NCI-H2227 treated with DMSO at 0.1 percent for 48 hours (cell line): ENCODE data around the gene PEAK1.

ENCODE experiments used
- DNase-seq: peaks from one replicate; lab custom pipeline; 2025; lab: John Stamatoyannopoulos, UW

The PEAK1 gene

DNA sequence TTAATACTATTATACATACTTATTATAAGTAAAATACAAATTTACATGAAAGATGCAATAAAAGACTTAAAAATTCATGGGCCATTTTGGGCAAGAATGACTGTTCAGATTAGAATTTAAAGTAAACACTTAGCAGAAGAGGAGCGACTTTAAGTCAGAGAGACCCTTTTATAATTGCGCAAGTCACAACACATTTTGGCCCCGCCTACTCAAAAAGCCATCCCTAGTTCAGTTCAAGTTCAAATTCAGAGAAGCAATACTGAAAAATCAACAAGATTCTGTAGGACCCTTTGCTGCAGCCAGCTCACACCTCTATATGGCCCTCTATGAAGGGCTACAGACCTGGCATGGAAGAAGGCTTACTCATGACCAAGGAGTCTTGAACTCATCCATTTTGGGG lies 64.6 kb downstream of the PEAK1 start:
- no peak for DNase-seq

- no peak for DNase-seq
Observed at GRCh38 chr15:77354063-77354462, 65.8 kb downstream of the PEAK1 start.

DNA sequence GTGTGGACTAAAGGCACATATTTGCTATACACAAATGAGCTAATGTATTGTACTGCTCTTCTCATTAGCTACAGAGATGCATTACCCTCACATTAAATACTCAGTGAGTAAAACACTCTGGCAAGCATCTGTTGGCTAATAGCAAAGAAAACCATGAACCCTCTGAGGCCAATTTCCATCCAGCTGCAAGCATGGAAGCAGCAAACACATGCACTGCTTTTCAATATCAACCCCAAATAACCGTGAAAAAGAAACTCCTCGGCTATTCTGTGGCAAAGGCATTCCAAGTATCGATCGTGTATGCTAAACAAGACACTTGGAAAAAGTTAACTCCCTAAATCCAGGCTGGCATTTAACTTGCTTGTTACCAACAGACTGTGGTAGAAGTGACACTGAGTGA lies 67.0 kb downstream of the PEAK1 start:
- no peak for DNase-seq

DNA sequence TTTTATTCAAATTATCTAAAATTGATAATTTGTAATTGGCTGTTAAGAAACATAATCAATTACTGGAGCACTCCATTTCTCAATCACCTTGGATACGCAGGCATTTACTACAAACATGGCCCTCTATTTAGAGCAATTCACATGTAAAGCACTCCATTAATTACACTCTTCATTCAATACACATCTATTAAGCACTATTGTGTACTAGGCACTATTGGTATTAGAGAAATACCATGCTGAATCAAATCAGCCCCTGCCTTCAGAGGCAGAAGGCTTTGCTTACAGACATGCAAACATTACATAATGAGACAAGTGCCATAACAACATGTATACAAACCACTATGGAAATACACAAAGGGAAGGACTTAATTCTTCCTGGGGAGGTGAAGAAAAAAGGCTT lies 69.1 kb downstream of the PEAK1 start:
- DNase-seq, result no peak

- DNase-seq, result no peak
Observed at GRCh38 chr15:77349666-77350065, 70.2 kb downstream of the PEAK1 start.

DNA sequence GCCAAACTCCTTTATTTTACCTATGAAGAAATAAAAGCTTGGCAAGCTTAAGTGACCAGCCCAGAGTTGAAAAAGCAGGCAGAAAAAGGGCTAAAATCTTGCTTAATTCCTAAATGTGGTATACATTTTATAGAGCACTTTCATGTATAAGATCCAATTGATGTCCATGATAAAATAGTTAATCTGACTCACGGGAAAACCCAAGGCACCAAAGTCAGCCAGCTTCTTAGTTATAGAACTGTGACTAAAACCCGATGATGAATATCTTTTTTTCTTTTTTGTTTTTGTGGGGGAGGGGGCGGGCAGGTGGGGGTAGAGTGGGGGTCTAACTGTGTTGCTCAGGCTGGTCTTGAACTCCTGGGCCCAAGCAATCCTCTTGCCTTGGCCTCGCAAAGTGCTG lies 71.4 kb downstream of the PEAK1 start:
- no peak for DNase-seq

DNA sequence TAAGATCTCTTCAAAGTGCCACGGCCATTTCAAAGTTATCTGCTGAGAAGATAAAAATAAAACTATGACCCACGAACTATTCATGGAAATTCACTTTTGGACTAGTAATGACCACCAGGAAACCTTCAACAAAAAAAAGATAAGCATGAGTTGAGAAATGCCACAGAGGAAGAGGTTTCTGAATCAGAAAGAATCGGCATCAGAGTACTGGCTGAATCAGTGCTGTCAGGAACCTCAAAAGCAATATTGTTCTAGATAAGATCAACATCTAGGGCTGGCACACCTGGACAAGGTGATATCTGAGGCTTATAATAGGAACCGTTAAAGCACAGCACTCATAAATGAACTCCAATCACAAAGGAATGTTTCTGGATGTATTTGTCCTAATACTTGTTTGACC lies 72.7 kb downstream of the PEAK1 start:
- no peak for DNase-seq

- no peak for DNase-seq
Observed at GRCh38 chr15:77346245-77347036, 73.5 kb downstream of the PEAK1 start.

- no peak for DNase-seq
Observed at GRCh38 chr15:77342807-77343206, 77.1 kb downstream of the PEAK1 start.

DNA sequence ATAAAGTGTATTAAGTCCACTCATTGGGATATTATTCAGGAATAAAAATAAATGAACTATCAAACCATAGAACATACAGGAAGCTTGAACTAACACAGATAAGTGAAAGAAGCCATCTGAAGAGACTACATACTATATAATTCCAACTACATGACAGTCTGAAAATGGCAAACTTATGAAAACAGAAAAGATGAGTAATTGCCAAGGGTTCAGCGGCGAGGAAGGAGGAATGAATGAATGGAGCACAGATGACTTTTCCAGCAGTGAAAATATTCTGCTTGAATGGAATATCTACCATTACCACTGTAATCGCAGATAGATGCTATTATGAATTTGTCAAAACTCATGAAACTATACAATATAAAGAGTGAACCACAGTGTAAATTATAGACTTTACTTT lies 79.7 kb downstream of the PEAK1 start:
- no peak for DNase-seq

- no peak for DNase-seq
Observed at GRCh38 chr15:77336006-77336405, 83.9 kb downstream of the PEAK1 start.

- no peak for DNase-seq
Observed at GRCh38 chr15:77335298-77335697, 84.6 kb downstream of the PEAK1 start.

GRCh38 chr15:77333166-77333565 lies 86.7 kb downstream of the PEAK1 start:
- DNase-seq, result no peak

DNA sequence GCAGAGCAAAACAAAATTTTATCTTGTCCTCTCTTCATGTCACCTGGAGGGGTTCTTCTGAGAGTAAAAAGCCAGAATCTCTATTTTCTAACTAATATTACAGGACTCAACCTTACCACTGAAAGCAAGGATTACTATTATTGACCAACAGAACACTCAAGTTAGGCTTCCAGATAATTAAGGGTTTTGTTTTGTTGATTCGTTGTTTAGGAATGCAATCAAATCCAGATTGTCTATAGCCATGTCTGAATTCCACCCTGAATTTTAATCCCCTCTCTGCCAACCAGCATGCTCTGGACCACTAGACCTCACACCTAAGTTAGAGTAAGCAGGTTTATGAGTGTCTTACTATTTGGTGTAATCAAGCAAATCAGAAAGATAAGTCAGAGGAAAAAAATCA lies 90.7 kb downstream of the PEAK1 start:
- no peak for DNase-seq

GRCh38 chr15:77327844-77328529 lies 91.9 kb downstream of the PEAK1 start:
- DNase-seq, result no peak

DNA sequence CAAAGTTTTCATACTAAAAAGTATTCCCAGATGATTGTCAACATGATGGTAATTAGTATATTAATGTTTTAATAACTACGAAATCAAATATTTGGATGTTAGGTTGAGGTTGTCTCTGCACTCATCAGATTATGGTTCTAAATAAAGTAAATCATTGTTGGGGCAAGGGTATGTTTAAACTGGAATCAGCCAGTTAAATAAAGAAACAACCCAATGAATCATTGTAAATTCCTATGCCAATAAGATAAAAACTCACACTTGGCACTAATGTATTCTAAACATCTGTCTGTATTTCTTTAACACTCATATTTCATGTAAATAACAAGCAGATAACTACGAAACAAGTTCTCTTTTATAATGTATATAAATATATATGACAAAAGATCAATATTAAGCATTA lies 92.7 kb downstream of the PEAK1 start:
- no peak for DNase-seq

DNA sequence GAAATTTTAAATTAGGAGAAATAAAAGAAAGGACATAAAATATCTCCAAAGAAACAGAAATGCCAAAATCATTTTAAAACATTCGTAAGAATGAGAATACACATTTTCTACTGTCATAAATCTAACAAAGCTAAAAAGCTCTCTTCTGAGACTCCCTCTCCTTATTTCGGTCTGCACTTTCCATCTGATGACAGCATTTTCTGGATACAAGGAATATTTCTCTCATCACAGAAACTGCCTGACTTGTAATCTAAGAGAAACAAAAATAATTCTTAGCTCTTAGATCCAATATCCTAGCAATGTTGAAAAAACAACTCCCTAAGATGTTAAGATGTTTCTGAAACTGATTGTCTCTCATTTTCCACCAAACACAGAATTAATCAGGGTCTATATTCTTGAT lies 93.5 kb downstream of the PEAK1 start:
- no peak for DNase-seq

DNA sequence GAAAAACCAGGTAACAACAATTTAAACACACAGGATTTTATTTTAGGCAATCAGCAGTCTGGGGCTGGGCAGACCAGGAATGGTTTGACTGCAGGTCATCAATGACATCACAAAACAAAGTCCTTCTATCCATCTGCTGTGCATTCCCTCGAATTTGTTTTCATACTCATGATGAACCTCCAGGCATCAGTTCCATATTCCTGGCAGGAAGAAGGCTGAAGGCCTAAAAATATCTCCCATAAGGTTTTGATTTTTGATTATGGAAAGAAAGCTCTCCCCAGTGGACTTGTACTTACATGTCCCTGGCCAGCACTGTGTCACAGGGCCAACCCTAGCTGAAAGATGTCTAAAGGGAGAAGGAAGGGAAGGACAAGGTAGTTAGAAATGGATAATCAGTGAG lies 107.4 kb downstream of the PEAK1 start:
- no peak for DNase-seq

- DNase-seq, result no peak
Observed at GRCh38 chr15:77311618-77312398, 108.1 kb downstream of the PEAK1 start.

DNA sequence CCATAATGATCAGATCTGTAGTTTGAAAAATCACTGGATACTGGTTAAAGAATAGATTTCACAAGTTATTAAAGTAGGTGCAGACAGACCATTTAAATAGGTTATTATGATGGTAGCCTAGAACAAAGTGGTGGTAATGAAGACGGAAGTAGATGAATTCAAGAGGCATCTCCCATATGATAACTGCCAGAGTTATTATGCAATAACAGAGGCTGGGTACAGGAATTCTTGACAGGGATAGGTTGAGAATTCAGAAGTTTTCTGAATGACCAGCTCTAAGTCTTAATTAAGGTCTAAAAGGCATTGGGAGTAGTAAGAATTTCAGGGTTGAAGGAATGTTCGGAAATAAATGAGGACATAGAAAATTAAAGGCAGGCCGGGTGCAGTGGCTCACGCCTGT lies 108.9 kb downstream of the PEAK1 start:
- DNase-seq, result no peak

DNA sequence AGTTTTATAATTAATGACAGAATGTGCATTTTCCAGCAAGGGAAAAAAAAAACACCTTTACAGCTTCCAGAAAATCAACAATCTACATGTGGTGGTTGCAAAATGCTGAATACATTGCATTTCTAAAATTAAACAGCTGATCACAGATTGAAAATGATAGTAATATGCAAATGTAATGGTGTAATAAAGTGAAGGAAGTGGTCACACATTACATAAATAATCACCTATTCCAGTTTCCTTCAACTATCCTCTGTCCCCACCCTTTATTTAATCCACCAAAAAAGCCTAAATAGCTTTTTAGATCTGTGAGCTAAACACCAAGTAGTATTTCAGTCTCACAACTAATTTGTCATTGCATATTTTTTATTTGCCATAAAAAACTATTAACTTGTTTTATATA lies 110.5 kb downstream of the PEAK1 start:
- DNase-seq, result no peak

DNA sequence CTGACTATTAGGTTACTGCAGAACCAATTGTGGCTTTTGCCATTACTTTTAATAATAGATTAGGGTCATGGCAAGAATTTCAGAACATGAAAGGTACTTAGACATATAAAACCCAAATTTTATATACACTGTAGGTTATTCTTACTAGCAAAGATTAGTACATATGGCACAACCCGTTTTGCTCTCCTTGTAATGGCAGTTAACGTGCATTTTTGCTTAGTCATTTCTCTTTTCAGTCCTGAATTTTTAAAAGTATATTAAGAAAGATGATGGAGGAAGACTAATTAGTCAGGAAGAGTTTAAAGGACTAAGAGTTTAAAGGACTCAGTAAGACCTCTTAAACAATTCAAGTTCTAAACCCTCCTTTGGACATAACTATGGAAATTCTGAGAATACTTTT lies 114.0 kb downstream of the PEAK1 start:
- DNase-seq, result no peak

GRCh38 chr15:77296773-77297337 lies 123.0 kb downstream of the PEAK1 start:
- DNase-seq, result no peak
